Muscle layer of colon (tissue), 2 donors: ENCODE results near the gene RASL11A.

ENCODE experiments used
- H3K27ac ChIP-seq: one replicate; pipeline ENCODE4 v1.7.0; 2013; ENCODE audit warnings: low read depth, mild to moderate bottlenecking, low read length, moderate library complexity
- H3K27me3 ChIP-seq, 2 donors: one replicate each; pipeline ENCODE4 v1.7.0; 2013; ENCODE audit warnings: low read length in 2 of 2, mild to moderate bottlenecking in 2 of 2; ENCODE audit not compliant: insufficient read depth in 2 of 2, control insufficient read depth in 1 of 2
- H3K36me3 ChIP-seq: one replicate; pipeline ENCODE4 v1.7.0; 2013; ENCODE audit warnings: mild to moderate bottlenecking, low read length; ENCODE audit not compliant: insufficient read depth
- H3K4me1 ChIP-seq: one replicate; pipeline ENCODE4 v1.7.0; 2013; ENCODE audit warnings: mild to moderate bottlenecking, low read length; ENCODE audit not compliant: insufficient read depth
- H3K4me3 ChIP-seq, 2 donors: one replicate each; pipeline ENCODE4 v1.7.0; 2013; ENCODE audit warnings: low read length in 2 of 2, low read depth in 1 of 2, mild to moderate bottlenecking in 1 of 2, moderate library complexity in 1 of 2
- H3K9ac ChIP-seq: one replicate; pipeline ENCODE4 v1.7.0; 2013; ENCODE audit warnings: low read length
- H3K9me3 ChIP-seq: one replicate; pipeline ENCODE4 v1.7.0; 2013; ENCODE audit warnings: mild to moderate bottlenecking, low read length
- donor health status: abdominal sarcoma.
- donor health status: Adenocarcinoma of cecum.

Gene RASL11A

GRCh38 chr13:27304099-27304498, 33.5 kb downstream of the RASL11A start:
- H3K9me3 ChIP-seq: no peaks in the 10 kb centered on the region
- H3K27me3 ChIP-seq: no peaks in the 10 kb centered on the region
- H3K9ac ChIP-seq: no peak overlapping the region
- H3K4me1 ChIP-seq: no peaks in the 10 kb centered on the region
- no peaks in the 10 kb centered on the region for H3K36me3 ChIP-seq
- H3K4me3 ChIP-seq: no peak overlapping the region
- H3K27ac ChIP-seq: no peak overlapping the region

GRCh38 chr13:27304611-27305010, 34.0 kb downstream of the RASL11A start:
- Histone ChIP-seq H3K27me3 (no peaks in the 10 kb centered on the region), H3K9ac (no peak overlapping the region), H3K4me3 (no peak overlapping the region), H3K4me1 (no peaks in the 10 kb centered on the region), H3K9me3 (no peaks in the 10 kb centered on the region), H3K36me3 (no peaks in the 10 kb centered on the region), H3K27ac (no peak overlapping the region)

GRCh38 chr13:27306364-27306763, 35.7 kb downstream of the RASL11A start:
- H3K4me1 ChIP-seq: no peaks in the 10 kb centered on the region
- H3K4me3 ChIP-seq: no peak overlapping the region
- H3K27ac ChIP-seq: no peak overlapping the region
- no peaks in the 10 kb centered on the region for H3K9me3 ChIP-seq
- no peak overlapping the region for H3K9ac ChIP-seq
- H3K27me3 ChIP-seq: no peaks in the 10 kb centered on the region
- H3K36me3 ChIP-seq: no peaks in the 10 kb centered on the region

- H3K4me3 ChIP-seq: no peak overlapping the region
- no peaks in the 10 kb centered on the region for H3K9me3 ChIP-seq
- no peak overlapping the region for H3K27ac ChIP-seq
- no peak overlapping the region for H3K9ac ChIP-seq
- H3K4me1 ChIP-seq: no peaks in the 10 kb centered on the region
- H3K27me3 ChIP-seq: no peaks in the 10 kb centered on the region
- no peaks in the 10 kb centered on the region for H3K36me3 ChIP-seq
These were observed 38.3 kb downstream of the RASL11A start for GRCh38 chr13:27308941-27309340.

- no peaks in the 10 kb centered on the region for H3K27me3 ChIP-seq
- no peak overlapping the region for H3K27ac ChIP-seq
- H3K4me3 ChIP-seq: no peak overlapping the region
- no peaks in the 10 kb centered on the region for H3K9me3 ChIP-seq
- no peak overlapping the region for H3K9ac ChIP-seq
- H3K36me3 ChIP-seq: no peaks in the 10 kb centered on the region
- no peaks in the 10 kb centered on the region for H3K4me1 ChIP-seq
These were observed 38.9 kb downstream of the RASL11A start for GRCh38 chr13:27309401-27309958.

GRCh38 chr13:27309967-27310598, 39.5 kb downstream of the RASL11A start:
- Histone ChIP-seq H3K4me3 (no peak overlapping the region), H3K4me1 (no peaks in the 10 kb centered on the region), H3K27ac (no peak overlapping the region), H3K9me3 (no peaks in the 10 kb centered on the region), H3K27me3 (no peaks in the 10 kb centered on the region), H3K9ac (no peak overlapping the region), H3K36me3 (no peaks in the 10 kb centered on the region)

- H3K36me3 ChIP-seq: no peaks in the 10 kb centered on the region
- H3K4me3 ChIP-seq: no peak overlapping the region
- no peaks in the 10 kb centered on the region for H3K4me1 ChIP-seq
- no peaks in the 10 kb centered on the region for H3K27me3 ChIP-seq
- H3K9ac ChIP-seq: no peak overlapping the region
- H3K9me3 ChIP-seq: no peaks in the 10 kb centered on the region
- no peak overlapping the region for H3K27ac ChIP-seq
These were observed 40.3 kb downstream of the RASL11A start for GRCh38 chr13:27310946-27311345.

- no peaks in the 10 kb centered on the region for H3K9me3 ChIP-seq
- H3K4me1 ChIP-seq: no peaks in the 10 kb centered on the region
- H3K27me3 ChIP-seq: peaks cover 0 to 2% of the 10 kb centered on the region in 2 donors
- no peak overlapping the region for H3K27ac ChIP-seq
- no peak overlapping the region for H3K4me3 ChIP-seq
- H3K36me3 ChIP-seq: no peaks in the 10 kb centered on the region
- no peak overlapping the region for H3K9ac ChIP-seq
These were observed 41.0 kb downstream of the RASL11A start for GRCh38 chr13:27311518-27312210.

GRCh38 chr13:27313770-27314169, 43.1 kb downstream of the RASL11A start:
- Histone ChIP-seq H3K27ac (no peak overlapping the region), H3K4me1 (no peaks in the 10 kb centered on the region), H3K36me3 (no peaks in the 10 kb centered on the region)

GRCh38 chr13:27319404-27319803, 48.8 kb downstream of the RASL11A start:
- Histone ChIP-seq H3K27ac (no peak overlapping the region), H3K9ac (no peak overlapping the region), H3K4me1 (no peaks in the 10 kb centered on the region), H3K27me3 (peaks cover 0 to 3% of the 10 kb centered on the region in 2 donors), H3K36me3 (no peaks in the 10 kb centered on the region), H3K9me3 (no peaks in the 10 kb centered on the region), H3K4me3 (no peak overlapping the region)

More at GRCh38 chr13:27313770-27314169, 43.1 kb downstream of the RASL11A start:
- no peaks in the 10 kb centered on the region for H3K9me3 ChIP-seq
- peaks cover 0 to 3% of the 10 kb centered on the region in 2 donors for H3K27me3 ChIP-seq
- no peak overlapping the region for H3K9ac ChIP-seq
- H3K4me3 ChIP-seq: no peak overlapping the region

GRCh38 chr13:27321468-27322431, 51.1 kb downstream of the RASL11A start:
- H3K27me3 ChIP-seq: peaks cover 0 to under 1% of the 10 kb centered on the region in 2 donors
- no peaks in the 10 kb centered on the region for H3K4me1 ChIP-seq
- no peak overlapping the region for H3K4me3 ChIP-seq
- H3K36me3 ChIP-seq: no peaks in the 10 kb centered on the region
- no peaks in the 10 kb centered on the region for H3K9me3 ChIP-seq
- H3K9ac ChIP-seq: no peak overlapping the region
- H3K27ac ChIP-seq: no peak overlapping the region
